ENCODE data around the gene MINDY1.

The MINDY1 gene

DNA sequence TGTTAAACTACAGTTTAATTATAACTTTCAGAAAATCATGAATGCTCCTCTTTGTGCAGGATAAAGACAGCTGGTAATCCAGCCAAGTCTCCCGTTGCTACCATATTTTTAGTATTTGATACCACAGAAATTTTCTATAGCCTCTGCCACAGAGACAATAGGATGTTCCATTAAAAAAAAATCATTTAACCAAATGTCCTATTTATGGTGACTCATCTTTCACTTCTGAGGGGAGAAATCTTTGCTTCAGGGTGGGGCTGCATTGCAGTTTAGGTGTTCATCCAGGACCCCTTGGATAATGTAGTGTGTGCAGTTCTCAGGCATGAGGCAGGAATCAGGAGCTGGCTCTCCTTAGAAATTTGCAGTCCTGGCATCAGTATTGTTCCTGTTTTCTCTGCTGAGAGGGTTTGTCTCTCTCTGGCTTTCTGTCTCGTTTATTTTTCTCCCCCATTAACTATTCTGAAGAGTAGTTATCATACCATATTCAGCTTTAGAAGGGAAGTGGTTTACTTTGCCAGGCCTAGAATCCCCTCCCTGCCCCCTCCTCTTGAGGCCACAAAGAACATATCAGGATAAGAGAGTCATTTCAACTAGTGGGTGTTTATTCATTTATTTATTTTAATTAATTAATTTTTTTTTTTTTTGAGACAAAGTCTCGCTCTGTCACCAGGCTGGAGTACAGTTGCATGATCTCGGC lies 4.6 kb upstream of the MINDY1 start:
- DNase-seq, result no peak

- no peak for DNase-seq
Measured at GRCh38 chr1:151010346-151010726, 3.6 kb upstream of the MINDY1 start.

DNA sequence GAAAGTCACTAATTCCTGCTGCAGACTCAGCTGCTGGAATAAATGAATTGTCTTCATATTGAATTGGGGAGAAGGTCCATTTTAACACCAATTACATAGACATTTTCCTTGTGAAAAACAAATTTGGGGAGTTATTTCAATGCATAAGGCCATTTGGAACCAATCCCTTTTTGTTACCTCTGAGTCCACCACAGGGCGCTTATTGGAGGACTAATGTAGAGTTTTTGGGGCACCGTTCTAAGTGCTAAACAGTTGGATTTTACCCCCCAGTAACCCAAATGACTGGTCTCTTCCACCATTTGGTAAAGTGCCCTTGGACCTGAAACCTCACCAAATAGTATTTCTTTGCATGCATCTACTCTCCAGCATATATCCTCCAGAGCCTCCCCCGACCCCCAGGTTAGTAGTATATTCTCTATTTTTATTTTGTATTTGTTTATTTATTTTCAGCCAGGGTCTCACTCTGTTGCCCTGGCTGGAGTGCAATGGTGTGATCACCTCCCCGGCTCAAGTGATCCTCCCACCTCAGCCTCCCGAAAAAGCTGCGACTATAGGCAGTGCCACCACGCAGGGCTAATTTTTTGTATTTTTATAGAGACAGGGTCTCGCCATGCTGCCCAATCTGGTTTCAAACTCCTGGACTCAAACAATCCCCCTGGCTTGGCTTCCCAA lies 3.1 kb upstream of the MINDY1 start:
- no peak for DNase-seq

GRCh38 chr1:151009206-151009587 lies 2.5 kb upstream of the MINDY1 start:
- DNase-seq, result no peak

GRCh38 chr1:151008244-151009205 lies 1.8 kb upstream of the MINDY1 start, which contains the start of gene PRUNE1:
Gene PRUNE1, plus strand, starts transcription at chr1:151008449. Its CDS starts 184 bp downstream, at chr1:151008633.
- peak; percentile 98 to 99 for DNase-seq

GRCh38 chr1:151007853-151008243 lies 1.1 kb upstream of the MINDY1 start:
- no peak for DNase-seq

DNA sequence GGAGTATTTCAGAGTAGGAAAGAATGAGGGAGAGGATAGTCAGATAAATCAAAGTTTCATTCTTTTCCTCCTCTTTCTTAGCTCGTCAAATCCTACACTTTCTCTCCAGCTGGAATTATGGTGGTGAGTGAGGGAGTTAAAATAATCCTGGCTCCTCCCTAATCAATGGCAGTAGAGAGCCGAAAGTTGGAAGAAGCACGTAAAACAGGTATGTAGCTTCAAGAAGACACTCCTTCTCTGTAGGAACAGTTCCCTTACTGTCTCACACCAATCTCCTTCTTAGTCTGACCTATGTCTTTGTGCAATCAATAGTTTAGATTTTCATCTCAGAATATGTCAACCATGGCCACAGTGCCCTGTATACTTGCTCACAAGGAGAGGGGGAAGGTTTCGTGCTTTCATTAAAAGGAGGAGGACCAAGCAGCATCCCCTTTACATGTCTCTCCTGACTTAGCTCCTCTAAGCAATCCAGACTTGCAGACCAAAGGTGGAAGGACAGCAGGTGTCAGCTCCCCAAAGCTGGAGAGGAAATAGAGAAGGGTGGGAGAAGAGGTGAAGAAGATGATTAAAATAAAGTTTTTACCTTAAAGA lies 878 bp downstream of the MINDY1 start:
- DNase-seq, result no peak

DNA sequence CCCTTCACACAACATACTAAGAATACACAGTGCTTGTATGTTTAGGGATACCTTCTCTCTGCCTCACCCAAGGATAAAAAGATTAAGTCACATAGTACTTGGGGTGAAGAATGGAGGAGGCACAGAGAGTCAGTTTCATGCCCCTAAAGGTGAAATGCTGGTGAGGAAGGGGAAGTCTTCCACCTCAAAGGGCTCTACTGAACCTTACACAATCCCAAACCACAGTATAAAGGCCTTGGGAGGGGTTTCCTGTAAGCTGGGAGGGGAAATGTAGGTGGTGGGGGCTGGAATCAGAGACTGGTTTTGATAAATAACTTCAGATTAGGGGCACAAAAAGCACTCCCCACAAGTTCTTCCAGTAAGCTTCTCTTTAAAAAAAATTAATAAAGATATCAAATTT lies 3.5 kb downstream of the MINDY1 start:
- DNase-seq, result no peak

- DNase-seq, result no peak
Measured at GRCh38 chr1:151002611-151003010, 4.1 kb downstream of the MINDY1 start.

DNA sequence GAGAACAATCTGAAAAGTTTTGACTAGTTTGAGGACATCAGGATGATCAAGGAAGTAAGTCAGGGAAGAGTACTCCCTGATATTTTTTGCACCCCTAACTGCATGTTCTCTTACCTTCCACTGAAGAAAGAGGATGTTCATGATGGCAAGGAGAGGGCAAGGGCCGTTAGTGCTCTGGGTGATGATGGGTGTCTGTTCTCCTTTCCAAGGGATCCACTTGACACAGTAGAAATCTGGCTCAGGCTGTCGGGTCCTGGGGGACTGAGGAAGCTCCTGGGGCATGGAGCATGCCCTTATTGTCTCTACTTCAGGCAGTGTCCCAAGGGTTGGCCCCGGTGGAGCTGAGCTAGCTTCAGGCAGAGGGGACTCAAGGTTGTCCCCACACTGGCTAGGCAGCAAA lies 4.7 kb downstream of the MINDY1 start:
- DNase-seq, result no peak

GRCh38 chr1:151001602-151002001 lies 5.1 kb downstream of the MINDY1 start:
- no peak for DNase-seq

DNA sequence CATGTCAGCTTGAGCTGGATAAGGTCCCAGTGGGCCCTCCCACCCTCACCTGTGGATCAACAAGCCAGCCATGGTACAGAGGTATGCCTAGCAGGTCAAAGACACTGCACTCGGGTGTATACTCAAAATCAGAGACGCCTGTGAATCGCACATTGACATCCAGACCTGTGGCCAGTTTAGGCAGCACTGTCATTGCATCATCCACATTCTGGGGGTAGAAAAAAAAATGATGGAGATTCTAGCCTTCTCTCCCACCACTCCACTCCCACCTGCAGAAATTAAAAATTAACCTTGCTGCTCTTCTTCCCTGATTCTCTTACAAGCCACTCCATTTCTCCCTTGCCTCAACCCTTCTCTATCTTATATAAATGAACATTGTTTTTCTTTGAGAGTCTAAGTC lies 6.3 kb downstream of the MINDY1 start:
- DNase-seq, result no peak

- no peak for DNase-seq
Measured at GRCh38 chr1:150999926-151000325, 6.8 kb downstream of the MINDY1 start.

- DNase-seq, result no peak
Measured at GRCh38 chr1:150999051-150999674, 7.5 kb downstream of the MINDY1 start.

- no peak for DNase-seq
Measured at GRCh38 chr1:150997949-150998348, 8.8 kb downstream of the MINDY1 start.

- DNase-seq, result no peak
Measured at GRCh38 chr1:150997126-150997872, 9.4 kb downstream of the MINDY1 start.

- DNase-seq, result no peak
Measured at GRCh38 chr1:150995896-150996295, 10.8 kb downstream of the MINDY1 start.

DNA sequence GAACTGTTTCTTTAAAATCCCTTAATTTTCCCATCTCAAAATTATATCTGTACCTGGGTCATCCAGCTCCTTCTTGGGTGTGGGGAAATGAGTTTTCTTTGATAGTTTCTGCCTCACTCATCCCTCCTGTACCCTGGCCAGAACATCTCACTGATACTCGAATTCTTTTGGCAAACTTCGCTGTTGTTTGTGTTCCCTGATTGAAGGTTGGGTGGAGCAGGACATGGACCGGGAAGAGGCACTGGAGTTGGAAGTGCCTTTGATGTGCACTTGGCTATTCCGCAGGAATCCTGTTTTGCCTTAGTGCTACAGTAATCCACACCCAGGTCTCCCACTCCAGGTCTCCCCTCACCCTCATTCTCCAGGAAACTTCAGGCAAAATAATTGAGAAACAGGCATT lies 11.2 kb downstream of the MINDY1 start:
- DNase-seq, result no peak

GRCh38 chr1:150994248-150994647 lies 12.5 kb downstream of the MINDY1 start:
- DNase-seq, result no peak

DNA sequence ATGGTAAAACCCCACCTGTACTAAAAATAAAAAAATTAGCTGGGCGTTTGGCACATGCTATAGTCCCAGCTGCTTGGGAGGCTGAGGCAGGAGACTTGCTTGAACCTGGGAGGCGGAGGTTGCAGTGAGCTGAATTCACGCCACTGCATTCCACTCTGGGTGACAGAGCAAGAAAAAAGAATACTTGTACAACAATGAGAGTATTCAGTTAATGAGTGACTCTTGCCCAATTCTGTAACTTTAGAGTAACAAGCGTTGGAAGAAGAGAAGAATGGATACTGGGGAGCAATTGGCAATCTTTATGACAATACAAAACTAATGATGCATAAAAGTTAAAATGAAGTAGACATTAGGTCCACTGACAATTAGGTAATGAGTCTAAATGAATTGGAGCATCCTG lies 14.1 kb downstream of the MINDY1 start:
- no peak for DNase-seq

DNA sequence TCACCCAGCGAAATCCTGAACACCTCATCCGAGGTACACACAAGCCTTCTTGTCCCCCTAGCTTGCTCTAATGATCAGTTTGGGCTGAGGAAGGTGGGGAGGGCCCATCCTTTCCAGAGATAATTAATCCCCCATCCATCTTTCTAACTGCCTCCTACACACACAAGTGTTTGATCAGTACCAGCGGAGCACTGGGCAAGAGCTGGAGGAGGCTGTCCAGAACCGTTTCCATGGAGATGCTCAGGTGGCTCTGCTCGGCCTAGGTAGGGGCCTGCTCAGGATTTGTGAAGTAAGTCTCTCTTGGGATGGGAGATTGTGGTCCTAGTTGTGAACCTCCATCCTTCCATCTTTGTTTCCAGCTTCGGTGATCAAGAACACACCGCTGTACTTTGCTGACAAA lies 18.8 kb downstream of the MINDY1 start:
- DNase-seq, result peak; percentile 77 to 91

All from NCI-H187 (cell line).